WERI-Rb-1 (cell line): ENCODE results near the gene CFAP107.

Experiments used
- DNase-seq: peaks from one replicate; pipeline ENCODE4 v3.0.0-alpha.2; 2020
- H3K27ac ChIP-seq: fragments of 250-450 bp; sonication (Bioruptor Pico); 2 replicates; pipeline ENCODE4 v1.5.1; 2020; ENCODE audit warnings: mild to moderate bottlenecking, moderate library complexity
- H3K27me3 ChIP-seq: fragments of 250-450 bp; sonication (Bioruptor Pico); 2 replicates; pipeline ENCODE4 v1.5.1; 2021; ENCODE audit warnings: mild to moderate bottlenecking, low read depth, moderate library complexity; ENCODE audit not compliant: insufficient read depth, severe bottlenecking
- H3K36me3 ChIP-seq: fragments of 250-450 bp; sonication (Bioruptor Pico); 2 replicates; pipeline ENCODE4 v1.5.1; 2020; ENCODE audit warnings: mild to moderate bottlenecking, moderate library complexity
- H3K4me3 ChIP-seq: 2 replicates; pipeline ENCODE4 v1.5.1; 2011; ENCODE audit warnings: low read depth, mild to moderate bottlenecking, control low read depth, low read length
- H3K9me3 ChIP-seq: fragments of 250-450 bp; sonication (Bioruptor Pico); 2 replicates; pipeline ENCODE4 v1.5.1; 2021; ENCODE audit warnings: mild to moderate bottlenecking, moderate library complexity; ENCODE audit not compliant: severe bottlenecking
- TF ChIP-seq, protein P1 (sequence below): IDR thresholded peaks from 2 replicates; pipeline ENCODE4 v1.5.1; 2011; ENCODE audit warnings: low read depth, mild to moderate bottlenecking, control low read depth, inconsistent platforms, low read length

CFAP107 gene

DNA sequence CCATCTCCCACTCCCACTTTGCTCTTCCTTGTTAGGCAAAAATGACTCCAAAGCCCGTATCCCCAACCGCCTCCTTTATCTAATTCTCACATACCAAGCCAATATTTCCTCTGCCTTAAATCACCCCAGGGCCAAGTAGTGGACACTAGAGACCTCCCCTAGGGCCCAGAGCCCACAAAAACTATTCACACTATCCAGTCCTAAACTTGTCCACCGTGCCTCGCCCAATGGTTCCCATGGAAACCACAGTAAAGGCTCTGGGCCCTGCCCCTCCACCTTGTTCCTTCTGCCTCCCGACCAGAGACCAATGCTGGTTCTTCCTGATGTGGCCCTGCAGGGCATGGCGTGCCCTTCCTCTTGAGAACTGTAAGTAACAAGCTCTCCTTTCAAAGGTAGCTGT is 11.8 kb downstream of the CFAP107 start:
- Histone ChIP-seq H3K4me3 (no peak overlapping the region), H3K27ac (no peak overlapping the region), H3K9me3 (no peaks in the 10 kb centered on the region), H3K27me3 (peaks cover 86% of the 10 kb centered on the region), H3K36me3 (no peaks in the 10 kb centered on the region)
- no peak for DNase-seq
- TF ChIP-seq, protein P1, sequence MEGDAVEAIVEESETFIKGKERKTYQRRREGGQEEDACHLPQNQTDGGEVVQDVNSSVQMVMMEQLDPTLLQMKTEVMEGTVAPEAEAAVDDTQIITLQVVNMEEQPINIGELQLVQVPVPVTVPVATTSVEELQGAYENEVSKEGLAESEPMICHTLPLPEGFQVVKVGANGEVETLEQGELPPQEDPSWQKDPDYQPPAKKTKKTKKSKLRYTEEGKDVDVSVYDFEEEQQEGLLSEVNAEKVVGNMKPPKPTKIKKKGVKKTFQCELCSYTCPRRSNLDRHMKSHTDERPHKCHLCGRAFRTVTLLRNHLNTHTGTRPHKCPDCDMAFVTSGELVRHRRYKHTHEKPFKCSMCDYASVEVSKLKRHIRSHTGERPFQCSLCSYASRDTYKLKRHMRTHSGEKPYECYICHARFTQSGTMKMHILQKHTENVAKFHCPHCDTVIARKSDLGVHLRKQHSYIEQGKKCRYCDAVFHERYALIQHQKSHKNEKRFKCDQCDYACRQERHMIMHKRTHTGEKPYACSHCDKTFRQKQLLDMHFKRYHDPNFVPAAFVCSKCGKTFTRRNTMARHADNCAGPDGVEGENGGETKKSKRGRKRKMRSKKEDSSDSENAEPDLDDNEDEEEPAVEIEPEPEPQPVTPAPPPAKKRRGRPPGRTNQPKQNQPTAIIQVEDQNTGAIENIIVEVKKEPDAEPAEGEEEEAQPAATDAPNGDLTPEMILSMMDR, result no peak

DNA sequence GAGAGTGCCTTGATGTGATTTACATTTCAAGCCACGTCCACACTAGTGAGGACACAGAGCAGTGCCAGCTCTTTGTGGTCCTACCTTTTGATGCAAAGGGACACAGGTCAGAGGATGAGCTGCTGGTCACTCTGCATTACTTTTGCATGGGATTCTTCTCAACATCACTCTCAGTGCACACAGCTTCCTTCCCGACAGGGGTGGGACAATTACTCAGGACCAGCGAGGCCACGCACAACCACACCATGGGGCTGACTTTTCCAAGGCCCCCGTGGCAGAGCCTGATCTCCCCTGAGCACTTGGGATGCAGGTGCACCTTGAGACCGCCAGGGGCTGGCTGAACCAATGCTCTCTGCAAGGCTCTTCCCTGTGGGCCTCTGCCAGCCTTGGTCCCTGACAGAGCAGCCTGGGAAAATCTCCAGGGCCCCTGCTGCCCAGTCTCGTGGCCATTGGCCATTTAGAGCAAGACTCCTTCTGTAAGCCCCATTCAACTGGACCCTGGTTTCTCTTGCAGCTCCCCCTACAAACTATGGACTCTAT is 14.3 kb downstream of the CFAP107 start:
- Histone ChIP-seq H3K27me3 (peaks cover 85% of the 10 kb centered on the region), H3K4me3 (no peak overlapping the region), H3K36me3 (no peaks in the 10 kb centered on the region), H3K9me3 (no peaks in the 10 kb centered on the region), H3K27ac (no peak overlapping the region)
- TF ChIP-seq, protein P1, result peak; percentile 59
- DNase-seq, result peak; percentile 12

DNA sequence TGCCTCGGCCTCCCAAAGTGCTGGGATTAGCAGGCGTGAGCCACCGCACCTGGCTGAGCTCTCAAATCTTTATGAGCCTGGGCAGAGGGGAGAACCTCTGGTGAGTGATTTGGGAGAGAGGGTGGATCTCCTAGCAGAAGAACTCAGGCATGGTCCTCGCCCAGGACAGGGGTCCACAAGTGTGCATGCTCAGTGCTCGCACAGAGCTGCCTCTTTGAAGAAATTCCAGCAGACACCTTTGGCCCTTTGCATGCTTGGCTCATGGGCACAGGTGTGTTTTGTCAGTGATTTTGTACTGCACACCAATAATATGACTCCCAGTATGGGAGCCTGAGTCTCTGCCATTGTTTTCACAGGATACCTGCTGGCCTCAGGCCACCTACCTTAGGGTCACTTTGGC is 15.8 kb downstream of the CFAP107 start:
- TF ChIP-seq, protein P1, result no peak
- no peak overlapping the region for H3K27ac ChIP-seq
- H3K27me3 ChIP-seq, result peaks cover 82% of the 10 kb centered on the region
- H3K4me3 ChIP-seq, result no peak overlapping the region
- no peaks in the 10 kb centered on the region for H3K36me3 ChIP-seq
- no peak for DNase-seq
- no peaks in the 10 kb centered on the region for H3K9me3 ChIP-seq

DNA sequence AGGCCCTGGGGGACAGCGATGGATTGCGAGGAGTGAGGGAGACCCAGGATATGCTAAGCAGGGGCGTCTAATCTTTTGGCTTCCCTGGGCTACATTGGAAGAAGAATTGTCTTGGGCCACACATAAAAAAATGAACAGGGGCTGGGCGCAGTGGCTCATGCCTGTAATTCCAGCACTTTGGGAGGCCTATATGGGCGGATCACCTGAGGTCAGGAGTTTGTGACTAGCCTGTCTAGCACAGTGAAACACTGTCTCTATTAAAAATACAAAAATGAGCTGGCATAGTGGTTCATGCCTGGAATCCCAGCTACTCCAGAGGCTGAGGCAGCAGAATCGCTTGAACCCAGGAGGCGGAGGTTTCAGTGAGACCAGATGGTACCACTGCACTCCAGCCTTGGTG is 16.8 kb downstream of the CFAP107 start:
- no peak for DNase-seq
- Histone ChIP-seq H3K27me3 (peaks cover 82% of the 10 kb centered on the region), H3K4me3 (no peak overlapping the region), H3K9me3 (no peaks in the 10 kb centered on the region), H3K36me3 (no peaks in the 10 kb centered on the region), H3K27ac (no peak overlapping the region)
- TF ChIP-seq, protein P1, result no peak

DNA sequence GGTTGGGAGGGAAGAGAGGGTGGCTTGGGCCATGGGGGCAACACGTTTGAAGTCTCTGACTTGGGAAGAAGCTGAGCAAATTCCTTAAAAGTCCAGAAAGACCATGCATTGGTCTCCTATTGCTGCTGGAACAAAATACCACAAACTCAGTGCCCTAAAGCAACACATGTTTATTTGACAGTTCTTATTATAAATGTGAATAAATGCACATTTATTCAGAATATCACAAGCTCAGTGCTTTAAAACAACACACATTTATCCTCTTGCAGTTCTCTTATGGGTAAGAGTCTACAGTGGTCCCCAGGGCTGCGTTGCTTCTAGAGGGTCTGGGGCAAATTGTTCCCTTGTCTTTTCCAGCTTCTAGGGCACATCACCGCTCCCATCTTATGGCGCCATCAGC is 17.5 kb downstream of the CFAP107 start:
- TF ChIP-seq, protein P1, result no peak
- H3K27me3 ChIP-seq, result peaks cover 79% of the 10 kb centered on the region
- DNase-seq, result no peak
- H3K27ac ChIP-seq, result no peak overlapping the region
- no peaks in the 10 kb centered on the region for H3K9me3 ChIP-seq
- H3K4me3 ChIP-seq, result no peak overlapping the region
- no peaks in the 10 kb centered on the region for H3K36me3 ChIP-seq

DNA sequence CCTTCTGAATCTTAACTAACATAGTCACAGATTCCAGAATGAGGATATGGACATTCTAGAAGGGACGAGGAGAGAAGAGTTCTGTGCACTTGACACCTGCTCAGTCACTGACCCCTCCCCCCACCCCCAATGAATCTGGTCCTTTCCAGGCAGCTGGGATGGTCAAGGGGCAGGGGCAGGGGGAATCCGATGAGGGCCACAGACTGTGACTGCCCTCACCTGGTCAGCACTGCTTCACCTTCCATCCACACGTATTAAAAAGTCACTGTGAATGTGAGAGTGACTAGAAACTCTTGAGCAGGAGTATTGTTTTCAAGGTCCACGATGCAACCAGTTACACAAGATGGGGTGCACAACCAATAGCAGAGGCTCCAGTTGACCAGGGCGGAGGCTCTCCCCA is 18.0 kb downstream of the CFAP107 start:
- peaks cover 79% of the 10 kb centered on the region for H3K27me3 ChIP-seq
- DNase-seq, result no peak
- no peaks in the 10 kb centered on the region for H3K9me3 ChIP-seq
- H3K36me3 ChIP-seq, result no peaks in the 10 kb centered on the region
- H3K27ac ChIP-seq, result no peak overlapping the region
- TF ChIP-seq, protein P1, result no peak
- H3K4me3 ChIP-seq, result no peak overlapping the region
